Tibial nerve (tissue), 4 donors: ENCODE data around the gene LECT2. TPM values are rescaled to one million over a fixed set of nuclear protein-coding genes. Genes with fewer than 3 reads are reported as not detected.
A peak's percentile ranks its signal among the peaks of the same experiment; 100 is the strongest.

Source experiments
- DNase-seq, 2 donors: peaks; one replicate each; pipeline ENCODE4 v3.0.0-alpha.2; 2019; ENCODE audit warnings: low spot score in 2 of 2
- H3K27ac ChIP-seq, 4 donors: fragments of 200-600 bp; sonication (generic) in 3 of 4; one replicate each; pipeline ENCODE4 v1.5.1; 2017 to 2019; ENCODE audit warnings: mild to moderate bottlenecking in 1 of 4
- H3K27me3 ChIP-seq, 2 donors: fragments of 200-600 bp; sonication (generic) in 1 of 2; one replicate each; pipeline versions ENCODE4 v1.5.1 to v1.6.0; 2017 to 2019
- H3K36me3 ChIP-seq, 3 donors: fragments of 200-600 bp; sonication (generic); one replicate each; pipeline ENCODE4 v1.5.1; 2018 to 2019
- H3K4me1 ChIP-seq, 4 donors: fragments of 200-600 bp; sonication (generic) in 3 of 4; one replicate each; pipeline ENCODE4 v1.5.1; 2017 to 2019
- H3K4me3 ChIP-seq, 4 donors: fragments of 200-600 bp; sonication (generic) in 3 of 4; one replicate each; pipeline ENCODE4 v1.5.1; 2017 to 2019; ENCODE audit warnings: mild to moderate bottlenecking in 1 of 4, moderate library complexity in 1 of 4
- H3K9me3 ChIP-seq, 4 donors: fragments of 200-600 bp; sonication (generic) in 3 of 4; one replicate each; pipeline ENCODE4 v1.5.1; 2017 to 2019
- EP300 ChIP-seq, 2 donors: sonication (generic); formaldehyde crosslinking; IDR thresholded peaks; one replicate each; pipeline ENCODE4 v1.6.1; 2017; ENCODE audit warnings: antibody characterized with exemption in 2 of 2, mild to moderate bottlenecking in 1 of 2
- POLR2A ChIP-seq, 2 donors: fragments of 450-650 bp; IDR thresholded peaks; one replicate each; pipeline ENCODE4 v1.6.1; 2017; ENCODE audit warnings: antibody characterized with exemption in 2 of 2, mild to moderate bottlenecking in 2 of 2, moderate library complexity in 2 of 2
- WGBS, 2 donors: methylation state at CpG; one replicate each; pipeline ENCODE4 v1.1.5; 2018; 5-methylcytosine and 5-hydroxymethylcytosine counted together
- total RNA-seq, 4 donors: library from RNA; depleted of rRNA; stranded (reverse); fragments of >200 nt; gene quantifications; one replicate each; pipeline ENCODE4 v1.1.0, GENCODE V29; 2016
- TF ChIP-seq, protein P1 (sequence below), 5 experiments: fragments of 200-600 bp in 3 of 5; fragments of 450-650 bp in 2 of 5; sonication (generic) in 3 of 5; IDR thresholded peaks; one replicate each; pipeline ENCODE4 v1.5.1; 2016 to 2019; ENCODE audit warnings: antibody characterized with exemption in 5 of 5, mild to moderate bottlenecking in 3 of 5, moderate library complexity in 2 of 5

Gene LECT2
- total RNA-seq, 4 donors from 2014 or later: not detected

DNA sequence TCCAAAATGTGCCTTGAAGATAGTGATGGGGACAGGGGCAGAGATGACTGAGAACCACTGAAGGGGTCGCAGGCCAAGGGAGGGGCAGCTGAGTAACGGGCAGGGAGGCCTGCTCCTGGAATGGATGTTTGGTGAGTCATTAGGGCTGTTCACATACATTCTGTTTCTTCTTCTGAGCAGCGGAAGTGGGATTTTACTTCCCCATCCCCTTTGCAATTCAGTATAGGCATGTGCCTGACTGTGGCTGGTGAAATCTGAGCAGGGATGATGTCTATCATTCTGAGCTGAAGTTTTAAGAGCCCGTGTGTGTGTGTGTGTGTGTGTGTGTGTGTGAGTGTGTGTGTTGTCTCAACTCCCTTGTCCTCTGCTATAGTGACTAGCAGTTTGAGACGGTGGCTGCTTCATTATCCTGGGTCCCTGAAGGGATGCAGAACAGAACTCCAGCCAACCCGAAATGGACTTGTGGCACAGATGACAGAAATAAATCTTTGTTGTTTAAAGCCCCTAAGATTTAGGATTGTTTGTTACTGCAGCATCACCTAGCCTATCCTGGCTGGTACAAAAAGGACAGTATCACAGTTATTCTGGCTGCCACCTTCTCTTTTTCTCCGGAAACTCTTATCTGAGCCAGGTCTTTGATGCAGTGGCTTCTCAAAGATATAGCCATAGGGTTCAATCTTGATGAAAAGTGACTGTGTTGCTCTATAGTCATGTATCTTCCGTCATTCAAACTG lies 44.8 kb upstream of the LECT2 start:
- Histone ChIP-seq H3K27me3 (no peaks in the 10 kb centered on the region), H3K27ac (peak overlapping the region in 2 of 4 donors; percentile 24 to 49), H3K36me3 (no peaks in the 10 kb centered on the region), H3K4me1 (peaks cover 0 to 32% (median 10%) of the 10 kb centered on the region in 4 donors), H3K9me3 (no peaks in the 10 kb centered on the region), H3K4me3 (no peak overlapping the region)
- TF ChIP-seq POLR2A (IDR thresholded peaks at IDR 0.05): no peak
- peak in 1 of 2 donors; percentile 50 for TF ChIP-seq EP300 (IDR thresholded peaks at IDR 0.05)
- TF ChIP-seq, protein P1, sequence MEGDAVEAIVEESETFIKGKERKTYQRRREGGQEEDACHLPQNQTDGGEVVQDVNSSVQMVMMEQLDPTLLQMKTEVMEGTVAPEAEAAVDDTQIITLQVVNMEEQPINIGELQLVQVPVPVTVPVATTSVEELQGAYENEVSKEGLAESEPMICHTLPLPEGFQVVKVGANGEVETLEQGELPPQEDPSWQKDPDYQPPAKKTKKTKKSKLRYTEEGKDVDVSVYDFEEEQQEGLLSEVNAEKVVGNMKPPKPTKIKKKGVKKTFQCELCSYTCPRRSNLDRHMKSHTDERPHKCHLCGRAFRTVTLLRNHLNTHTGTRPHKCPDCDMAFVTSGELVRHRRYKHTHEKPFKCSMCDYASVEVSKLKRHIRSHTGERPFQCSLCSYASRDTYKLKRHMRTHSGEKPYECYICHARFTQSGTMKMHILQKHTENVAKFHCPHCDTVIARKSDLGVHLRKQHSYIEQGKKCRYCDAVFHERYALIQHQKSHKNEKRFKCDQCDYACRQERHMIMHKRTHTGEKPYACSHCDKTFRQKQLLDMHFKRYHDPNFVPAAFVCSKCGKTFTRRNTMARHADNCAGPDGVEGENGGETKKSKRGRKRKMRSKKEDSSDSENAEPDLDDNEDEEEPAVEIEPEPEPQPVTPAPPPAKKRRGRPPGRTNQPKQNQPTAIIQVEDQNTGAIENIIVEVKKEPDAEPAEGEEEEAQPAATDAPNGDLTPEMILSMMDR (IDR thresholded peaks at IDR 0.05): no peak
- WGBS, 2 donors: 74 to 77% methylated on average over 8 of the region's 8 CpGs
- DNase-seq: no peak

DNA sequence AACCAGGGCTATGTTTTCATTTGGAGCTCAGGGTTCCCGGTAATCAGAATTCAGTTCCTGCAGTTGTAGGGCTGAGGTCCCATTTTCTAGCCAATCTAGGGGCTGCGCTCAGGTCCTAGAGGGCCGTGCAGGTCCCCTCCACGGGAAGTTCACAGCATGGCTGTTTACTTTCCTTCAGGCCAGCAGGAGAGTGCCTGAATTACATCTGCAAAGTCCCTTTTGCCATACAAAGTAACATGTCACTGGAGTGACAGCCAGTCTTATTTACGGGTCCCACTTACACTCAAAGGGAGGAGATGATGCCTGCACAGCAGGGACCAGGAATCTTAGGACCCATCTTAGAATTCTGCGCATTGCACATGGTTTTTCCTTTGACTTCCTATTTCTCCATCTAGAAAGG lies 44.1 kb upstream of the LECT2 start:
- 66 to 71% methylated on average over 6 of the region's 6 CpGs for WGBS, 2 donors
- no peak overlapping the region for H3K4me3 ChIP-seq
- H3K36me3 ChIP-seq: no peaks in the 10 kb centered on the region
- no peak for DNase-seq
- peaks cover 0 to 38% (median 14%) of the 10 kb centered on the region in 4 donors for H3K4me1 ChIP-seq
- TF ChIP-seq, protein P1 (IDR thresholded peaks at IDR 0.05): no peak
- no peak for TF ChIP-seq POLR2A (IDR thresholded peaks at IDR 0.05)
- H3K27ac ChIP-seq: peak overlapping the region in 2 of 4 donors; percentile 18 to 24
- H3K27me3 ChIP-seq: no peaks in the 10 kb centered on the region
- no peaks in the 10 kb centered on the region for H3K9me3 ChIP-seq

- Histone ChIP-seq H3K9me3 (no peaks in the 10 kb centered on the region), H3K4me3 (no peak overlapping the region), H3K27me3 (no peaks in the 10 kb centered on the region), H3K4me1 (peaks cover 0 to 48% (median 16%) of the 10 kb centered on the region in 4 donors), H3K27ac (no peak overlapping the region), H3K36me3 (no peaks in the 10 kb centered on the region)
- TF ChIP-seq POLR2A (IDR thresholded peaks at IDR 0.05): no peak
- no peak for DNase-seq
- WGBS, 2 donors: 66 to 69% methylated on average over 8 of the region's 8 CpGs
These were observed 43.0 kb upstream of the LECT2 start for GRCh38 chr5:135997673-135998335.

DNA sequence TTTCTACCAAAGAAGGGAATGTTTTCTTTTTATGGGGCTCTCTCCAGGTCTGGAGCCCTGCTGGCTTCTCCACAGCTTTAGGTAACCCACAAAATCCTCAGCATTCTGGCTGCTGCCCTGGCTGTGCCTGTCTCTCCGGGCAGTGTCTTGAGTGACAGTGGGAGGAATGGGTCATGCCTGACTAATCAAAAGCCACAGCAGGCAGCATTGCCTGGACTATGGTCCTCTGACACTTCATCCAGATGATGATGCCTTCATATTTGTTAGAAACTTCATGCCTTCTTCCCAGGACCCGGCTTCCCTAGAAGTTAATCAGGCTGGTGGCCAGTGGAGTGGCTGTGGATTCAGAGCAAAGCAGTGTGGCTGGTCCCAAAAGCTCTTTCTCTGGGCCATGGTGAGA lies 41.8 kb upstream of the LECT2 start:
- Histone ChIP-seq H3K4me1 (peaks cover 0 to 43% (median 13%) of the 10 kb centered on the region in 4 donors), H3K27me3 (no peaks in the 10 kb centered on the region), H3K36me3 (no peaks in the 10 kb centered on the region), H3K9me3 (no peaks in the 10 kb centered on the region), H3K4me3 (no peak overlapping the region), H3K27ac (no peak overlapping the region)
- DNase-seq: no peak
- 66 to 87% methylated on average over 2 of the region's 2 CpGs for WGBS, 2 donors
- no peak for TF ChIP-seq EP300 (IDR thresholded peaks at IDR 0.05)
- TF ChIP-seq, protein P1 (IDR thresholded peaks at IDR 0.05): no peak
- TF ChIP-seq POLR2A (IDR thresholded peaks at IDR 0.05): no peak

DNA sequence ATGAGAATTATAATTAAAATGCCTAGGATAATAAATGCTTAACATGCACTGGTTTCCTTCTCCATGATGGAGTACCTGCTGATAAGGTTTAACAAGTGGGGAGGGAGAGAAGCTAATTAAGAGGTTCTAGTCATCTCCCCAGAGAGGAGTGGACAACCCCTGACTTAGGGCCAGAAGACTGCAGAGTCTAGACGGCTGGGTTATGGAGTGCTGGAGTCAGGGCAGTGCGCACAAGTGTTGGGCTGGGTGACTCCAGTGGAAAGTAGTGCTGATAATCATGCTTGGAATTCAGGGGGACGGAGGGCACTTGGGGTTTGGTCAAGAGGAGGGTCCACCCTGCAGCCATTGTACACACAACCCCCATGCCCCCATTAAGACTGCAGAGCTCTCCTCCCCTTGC lies 41.2 kb upstream of the LECT2 start:
- H3K4me1 ChIP-seq: peaks cover 0 to 37% (median 9%) of the 10 kb centered on the region in 4 donors
- H3K4me3 ChIP-seq: no peak overlapping the region
- no peaks in the 10 kb centered on the region for H3K36me3 ChIP-seq
- no peak for DNase-seq
- no peaks in the 10 kb centered on the region for H3K27me3 ChIP-seq
- 89 to 93% methylated on average over 3 of the region's 3 CpGs for WGBS, 2 donors
- H3K9me3 ChIP-seq: no peaks in the 10 kb centered on the region
- no peak overlapping the region for H3K27ac ChIP-seq
- TF ChIP-seq POLR2A (IDR thresholded peaks at IDR 0.05) (no peak), EP300 (IDR thresholded peaks at IDR 0.05) (no peak)
- TF ChIP-seq, protein P1 (IDR thresholded peaks at IDR 0.05): no peak
